GM19043 (cell line): ENCODE results near the gene FAM3A.

Experiments used
- ATAC-seq: cut with Tn5 transposase; IDR thresholded peaks from one replicate; pipeline ENCODE4 v1.9.1; 2021; ENCODE audit warnings: low read depth; ENCODE audit not compliant: unreplicated experiment

Gene FAM3A

DNA sequence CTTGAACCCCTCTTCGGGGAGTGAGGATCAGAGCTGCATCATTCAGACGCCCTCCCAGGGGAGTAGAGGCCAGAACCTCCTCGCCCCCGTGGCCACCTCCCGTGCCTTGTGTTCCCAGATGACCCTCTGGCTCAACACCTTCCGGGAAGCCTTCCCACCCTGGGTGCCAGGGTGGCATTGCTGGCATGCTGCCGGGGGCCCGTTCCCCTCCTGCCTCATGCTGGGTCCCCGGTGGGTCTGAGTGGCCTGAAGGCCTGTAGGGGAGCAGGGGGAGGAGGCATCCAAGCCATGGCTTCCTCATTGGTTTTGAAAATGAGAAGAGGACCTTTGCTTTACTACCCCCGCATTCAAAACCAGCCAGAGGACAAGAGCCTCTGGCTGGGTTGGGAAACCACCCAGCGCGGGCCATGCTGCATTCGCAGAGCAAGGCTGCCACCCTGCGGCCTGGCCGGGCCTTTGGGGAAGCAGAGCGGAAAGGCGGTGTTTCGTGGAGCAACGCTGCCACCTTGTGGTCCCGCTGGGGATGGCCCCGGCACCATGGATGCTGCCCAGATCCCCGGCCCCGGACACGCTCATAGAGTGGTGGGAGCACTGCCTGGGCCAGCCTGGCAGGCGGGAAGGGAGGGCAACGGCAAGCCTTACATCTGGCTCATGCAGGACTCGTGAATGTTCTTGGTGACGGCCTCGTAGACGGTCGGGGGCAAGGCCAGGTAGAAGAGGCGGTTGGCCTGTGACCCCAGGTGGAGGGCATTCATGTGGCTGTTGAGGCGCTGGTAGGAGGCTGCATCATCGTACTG, 18.7 kb upstream of the FAM3A start:
- no peak for ATAC-seq

GRCh38 chrX:154532690-154533089, 16.7 kb upstream of the FAM3A start:
- no peak for ATAC-seq

DNA sequence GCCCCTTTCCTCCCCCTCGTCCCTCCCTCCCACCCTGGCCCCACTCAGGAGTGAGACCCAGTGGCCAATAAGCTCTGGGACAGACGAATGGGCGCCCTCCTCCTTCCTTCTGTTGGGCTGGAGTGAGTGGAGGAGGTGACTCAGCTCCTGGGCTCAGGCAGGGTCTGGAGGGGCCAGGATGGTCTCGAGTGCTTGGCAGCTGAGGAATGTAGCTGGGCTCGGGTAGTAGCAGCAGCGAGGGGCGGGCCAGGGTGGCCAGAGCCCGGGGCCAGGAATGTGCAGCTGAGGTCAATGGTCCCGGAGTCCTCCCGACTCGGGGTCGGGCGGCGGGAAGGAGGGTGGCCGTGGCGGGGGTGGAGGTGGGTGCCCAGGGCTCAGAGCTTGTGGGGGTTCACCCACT, 15.6 kb upstream of the FAM3A start:
- no peak for ATAC-seq

DNA sequence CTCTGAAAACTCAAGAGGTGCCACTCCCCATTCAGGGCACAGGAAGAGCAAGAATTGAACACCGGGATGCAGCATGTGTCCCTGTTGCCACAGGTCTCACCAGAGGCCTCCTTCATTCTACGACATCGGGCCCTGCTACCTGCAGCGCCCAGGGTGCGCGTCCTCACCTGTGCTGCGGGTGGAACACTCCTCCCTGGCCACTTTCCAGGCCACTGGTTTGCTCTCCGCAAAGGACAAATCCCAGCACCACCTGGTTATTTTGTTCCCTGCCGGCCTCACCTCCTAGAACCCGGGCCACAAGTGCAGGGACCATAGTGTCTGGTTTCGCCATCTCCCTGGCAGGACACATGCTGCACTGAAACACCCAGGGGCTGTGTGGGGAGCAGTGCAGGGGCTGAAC, 14.3 kb upstream of the FAM3A start:
- no peak for ATAC-seq

- no peak for ATAC-seq
Observed at GRCh38 chrX:154529206-154529612, 13.2 kb upstream of the FAM3A start.

- peak; percentile 78 for ATAC-seq
Observed at GRCh38 chrX:154526901-154527675, 11.1 kb upstream of the FAM3A start.

- ATAC-seq: no peak
Observed at GRCh38 chrX:154525606-154526490, 9.8 kb upstream of the FAM3A start.

DNA sequence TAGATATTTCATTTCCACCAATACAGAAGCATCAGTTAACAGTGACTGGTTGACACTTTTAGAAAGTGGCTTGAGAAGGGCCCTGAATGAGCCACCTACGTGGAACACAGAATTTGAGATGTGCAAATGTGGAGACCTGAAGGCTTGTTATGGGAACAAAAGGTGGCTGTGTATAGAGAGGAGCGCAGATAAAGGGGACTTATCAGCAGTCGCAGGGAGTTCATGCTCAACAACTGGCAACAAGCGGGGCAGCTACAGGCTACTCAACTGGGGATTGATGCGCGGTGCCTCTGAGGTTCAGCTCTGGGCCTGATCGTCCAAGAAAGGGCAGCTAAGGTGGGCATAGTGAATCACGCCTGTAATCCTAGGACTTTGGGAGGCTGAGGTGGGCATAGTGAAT, 3.4 kb upstream of the FAM3A start:
- ATAC-seq: no peak

DNA sequence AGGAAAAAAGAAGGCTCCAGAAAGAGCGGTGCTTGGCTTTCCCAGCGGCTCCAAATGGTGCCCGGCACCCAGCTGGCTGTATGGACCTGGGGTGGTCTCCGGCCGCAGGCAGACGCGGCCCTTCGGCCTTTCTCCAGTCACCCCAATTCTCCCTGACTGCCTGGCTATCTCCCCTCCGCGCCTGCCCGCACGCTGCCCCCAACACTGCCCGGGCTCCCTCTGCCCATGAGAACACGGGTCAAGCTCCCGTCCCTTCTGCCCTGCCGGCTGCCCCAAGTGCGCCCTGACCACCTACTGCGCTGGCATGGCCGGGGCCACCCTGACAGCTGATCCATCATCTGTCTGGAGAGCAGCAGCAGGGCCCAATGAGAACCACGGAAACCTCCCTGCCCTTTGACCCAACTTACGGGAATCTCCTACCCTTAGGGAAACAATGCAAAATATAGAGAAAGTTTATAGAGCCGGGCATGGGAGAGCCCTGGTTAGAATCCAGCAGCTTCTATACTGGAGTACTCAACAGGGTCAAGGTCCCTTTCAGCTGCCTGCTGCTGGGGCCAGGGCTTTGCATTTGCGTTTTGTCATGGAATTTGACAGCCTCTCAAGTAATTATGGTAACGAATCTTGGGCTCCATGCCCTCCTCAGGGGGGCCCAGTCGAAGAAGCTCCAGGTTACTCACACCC, 1.2 kb upstream of the FAM3A start:
- no peak for ATAC-seq

GRCh38 chrX:154516656-154517100, 646 bp upstream of the FAM3A start:
- no peak for ATAC-seq

DNA sequence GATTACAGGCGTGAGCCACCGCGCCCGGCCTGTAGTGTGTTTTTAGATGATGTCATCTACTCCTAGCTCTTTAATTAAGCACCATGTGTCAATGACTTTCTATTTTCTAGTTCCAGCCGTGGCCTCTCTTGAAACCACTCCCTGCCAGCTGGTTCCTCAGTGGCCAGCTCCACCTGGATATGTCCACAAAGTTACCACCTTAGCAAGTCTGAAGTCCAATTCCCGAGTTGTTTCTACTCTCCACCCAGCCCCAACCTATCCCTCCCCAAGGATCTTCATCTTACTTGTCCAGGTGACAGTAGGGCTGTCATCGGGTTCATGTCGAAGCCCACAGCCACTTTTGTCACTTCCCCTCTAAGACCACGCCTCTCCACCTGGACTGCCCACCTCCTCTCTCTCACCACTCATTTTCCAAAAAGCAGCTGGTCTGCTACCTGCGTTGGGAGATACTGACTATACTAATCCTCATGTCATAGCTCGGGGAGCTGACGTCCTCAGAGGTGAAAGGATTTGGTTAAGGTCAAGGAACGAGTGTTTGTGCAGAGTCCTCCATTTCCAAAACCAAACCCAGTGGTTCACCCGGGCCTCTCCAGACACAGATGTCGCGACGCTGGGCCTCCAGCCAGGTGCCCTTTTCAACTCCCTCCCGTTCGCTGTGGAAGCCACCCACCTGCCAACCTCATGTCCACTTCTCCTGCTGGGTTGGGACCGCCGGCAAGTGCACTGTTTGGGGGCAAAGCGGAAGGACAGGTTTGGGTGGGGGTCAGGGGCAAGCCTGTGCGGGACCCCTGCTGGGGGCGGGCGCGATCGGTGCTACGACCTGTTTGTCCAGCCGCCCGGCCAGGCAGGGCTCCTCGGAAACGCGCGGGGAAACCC, 704 bp downstream of the FAM3A start:
- ATAC-seq: no peak

DNA sequence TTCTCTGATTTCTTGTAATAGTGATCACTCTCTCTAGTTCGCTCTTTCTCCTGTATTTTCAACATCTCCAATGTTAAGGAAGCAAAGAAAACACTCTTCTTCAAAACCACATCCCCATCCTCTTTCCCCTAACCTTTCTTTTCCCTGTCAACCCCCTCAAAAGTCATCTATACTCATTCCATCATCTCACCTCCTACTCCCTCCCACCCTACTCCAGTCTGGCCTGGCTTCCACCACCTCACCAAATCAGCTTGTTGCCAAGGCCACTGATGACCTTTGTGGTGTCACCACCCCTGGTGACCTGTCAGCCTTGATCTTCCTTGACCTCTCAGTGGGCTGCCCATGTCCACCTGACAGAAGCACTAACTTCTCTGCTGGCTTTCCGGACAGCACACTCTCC, 2.3 kb downstream of the FAM3A start:
- no peak for ATAC-seq

DNA sequence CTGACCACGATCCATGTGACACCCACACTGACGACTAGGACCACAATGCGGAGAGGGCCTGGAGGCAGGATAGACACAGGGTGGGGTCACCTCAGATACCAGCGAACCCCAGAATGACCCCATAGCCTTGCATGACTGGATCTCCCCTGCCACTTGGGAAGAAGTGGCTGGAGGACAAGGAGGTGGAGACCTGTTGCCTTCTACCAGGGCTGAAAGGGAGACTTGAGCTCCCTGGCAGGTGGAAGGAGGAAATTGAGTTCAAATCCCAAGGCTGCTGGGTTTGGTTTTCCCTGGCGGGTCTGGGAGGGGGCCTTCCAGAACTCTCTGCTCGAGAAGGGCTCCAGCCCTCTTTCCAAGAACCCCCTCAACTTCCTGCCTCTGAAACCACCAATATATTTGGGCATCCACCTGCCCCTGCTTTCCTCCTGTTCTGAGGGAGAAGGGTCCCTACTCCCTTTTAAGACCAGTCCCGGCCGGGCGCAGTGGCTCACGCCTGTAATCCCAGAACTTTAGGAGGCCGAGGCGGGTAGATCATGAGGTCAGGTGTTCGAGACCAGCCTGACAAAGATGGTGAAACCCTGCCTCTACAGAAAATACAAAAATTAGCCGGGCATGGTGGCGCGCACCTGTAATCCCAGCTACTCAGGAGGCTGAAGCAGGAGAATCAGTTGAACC, 3.0 kb downstream of the FAM3A start:
- no peak for ATAC-seq

GRCh38 chrX:154511761-154512160, 4.3 kb downstream of the FAM3A start:
- no peak for ATAC-seq

- ATAC-seq: no peak
Observed at GRCh38 chrX:154509455-154509854, 6.6 kb downstream of the FAM3A start.

DNA sequence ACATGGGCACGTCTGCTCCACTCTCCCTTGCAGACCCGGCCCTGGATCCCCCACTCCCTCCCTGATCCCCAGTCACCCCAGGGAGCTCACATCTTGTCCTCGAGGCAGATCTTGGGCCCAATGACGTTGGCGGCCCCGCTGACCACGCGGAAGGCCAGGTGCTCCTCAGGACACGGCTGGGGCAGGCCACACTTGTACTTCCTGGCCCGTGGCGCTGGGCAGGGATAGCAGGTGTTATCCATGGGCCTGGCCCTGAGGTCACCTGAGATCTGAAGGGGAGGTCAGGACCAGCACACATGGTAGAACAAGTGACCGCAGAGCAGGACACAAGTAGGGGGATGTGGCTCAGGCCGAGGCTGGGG, 7.7 kb downstream of the FAM3A start:
- no peak for ATAC-seq

- ATAC-seq: no peak
Observed at GRCh38 chrX:154507673-154508383, 8.2 kb downstream of the FAM3A start.
